Prostate gland (tissue), 2 donors: ENCODE measurements around the gene SV2B.

Experiments used
- CTCF ChIP-seq, 4 experiments: fragments of 200-600 bp in 2 of 4; fragments of 450-650 bp in 2 of 4; sonication (generic) in 2 of 4; IDR thresholded peaks; 1 replicate in 3 of 4; 2 replicates in 1 of 4; pipeline ENCODE4 v1.5.1; 2016 to 2019; ENCODE audit warnings: antibody characterized with exemption in 4 of 4, mild to moderate bottlenecking in 2 of 4, moderate library complexity in 2 of 4
- POLR2A ChIP-seq: fragments of 450-650 bp; IDR thresholded peaks from one replicate; pipeline ENCODE4 v1.6.1; 2016; ENCODE audit warnings: antibody characterized with exemption, mild to moderate bottlenecking
- POLR2AphosphoS5 ChIP-seq: sonication (generic); formaldehyde crosslinking; IDR thresholded peaks from one replicate; pipeline ENCODE4 v1.6.1; 2017; ENCODE audit warnings: antibody characterized with exemption

GRCh38 chr15:91203619-91204203 is 103.7 kb downstream of the SV2B start:
- TF ChIP-seq POLR2A, result no peak
- no peak for TF ChIP-seq POLR2AphosphoS5
- TF ChIP-seq CTCF (IDR thresholded peaks at IDR 0.05), result no peak
